GM18505 (cell line): ENCODE measurements around the gene UBR4.

Experiments
- ATAC-seq: cut with Tn5 transposase; IDR thresholded peaks from one replicate; pipeline ENCODE4 v1.9.1; 2021; ENCODE audit not compliant: unreplicated experiment
- POLR2A ChIP-seq: IDR thresholded peaks from 4 replicates; pipeline ENCODE4 v1.6.1; 2011; ENCODE audit warnings: borderline replicate concordance; ENCODE audit not compliant: insufficient read depth, insufficient read length; ENCODE audit errors: extremely low read depth

The UBR4 gene

DNA sequence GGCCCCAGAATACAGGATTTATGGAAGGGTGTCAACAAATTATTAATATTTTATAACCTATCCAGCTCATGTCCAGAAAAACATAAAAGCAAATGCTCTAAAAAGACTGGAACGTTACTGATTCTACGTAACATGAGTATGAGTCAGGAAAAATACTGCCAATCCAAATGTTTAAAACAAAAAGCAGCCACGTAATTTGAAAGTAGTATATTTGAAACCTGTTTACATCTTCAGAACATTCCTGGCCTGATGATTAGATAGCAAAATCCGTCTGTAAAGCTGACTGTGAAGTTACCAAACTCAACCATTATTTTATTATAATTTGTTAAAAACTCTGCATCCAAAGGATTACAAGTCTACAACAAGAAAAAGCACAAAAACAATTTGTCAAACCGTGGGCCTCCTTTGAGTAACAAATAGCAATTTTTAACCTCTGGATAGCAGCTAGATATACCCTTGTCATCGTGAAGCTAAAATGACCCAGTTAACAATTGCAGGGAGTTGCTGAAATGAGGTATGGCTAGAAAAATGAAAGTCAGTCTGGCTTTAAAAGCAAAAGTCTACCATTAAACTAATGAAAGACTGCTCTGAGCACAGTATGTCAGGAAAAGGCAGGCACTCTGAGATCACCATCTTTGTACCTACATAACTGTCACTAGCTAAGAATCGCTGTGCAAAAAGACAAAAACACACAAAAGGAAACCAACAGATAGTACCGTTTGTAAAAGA is 1.2 kb downstream of the UBR4 start:
- no peak for ATAC-seq
- no peak for TF ChIP-seq POLR2A

DNA sequence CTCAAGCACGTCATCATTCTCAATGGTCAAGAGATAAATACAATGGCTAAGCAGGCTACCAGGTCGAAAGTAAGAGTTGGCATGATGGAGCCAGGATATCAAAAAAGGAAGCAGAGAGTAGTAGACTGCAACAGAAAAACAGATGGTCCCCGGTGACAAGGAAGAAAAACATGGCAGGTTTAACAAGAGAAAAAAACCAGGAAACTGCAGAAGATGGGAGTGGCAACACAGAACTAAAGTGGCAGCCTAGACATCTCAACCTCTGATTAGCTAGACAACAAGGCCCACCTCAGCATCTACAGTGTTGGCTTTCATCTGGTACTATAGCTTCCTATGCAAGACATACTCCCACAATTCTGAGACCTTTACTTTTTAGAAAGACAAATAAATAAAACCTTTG is 3.1 kb downstream of the UBR4 start:
- no peak for ATAC-seq
- no peak for TF ChIP-seq POLR2A

DNA sequence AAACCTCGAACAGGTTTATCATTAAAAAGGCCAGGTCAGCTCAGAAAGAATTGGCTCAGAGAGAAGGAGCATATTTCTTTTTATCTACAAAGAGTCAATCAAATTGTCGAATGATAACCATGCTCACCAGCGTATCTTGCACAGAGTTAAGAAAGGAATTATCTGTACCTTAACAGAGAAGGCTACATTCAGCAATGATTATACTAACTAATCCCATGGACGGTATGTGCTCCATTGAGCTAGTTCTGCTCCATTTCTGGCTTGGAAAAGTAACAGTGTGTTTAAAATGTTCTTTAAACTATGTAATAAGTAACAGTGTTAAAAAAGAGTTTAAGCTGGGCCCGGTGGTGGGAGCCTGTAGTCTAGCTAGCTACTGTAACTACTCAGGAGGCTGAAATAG is 4.2 kb downstream of the UBR4 start:
- TF ChIP-seq POLR2A: no peak
- ATAC-seq: no peak

DNA sequence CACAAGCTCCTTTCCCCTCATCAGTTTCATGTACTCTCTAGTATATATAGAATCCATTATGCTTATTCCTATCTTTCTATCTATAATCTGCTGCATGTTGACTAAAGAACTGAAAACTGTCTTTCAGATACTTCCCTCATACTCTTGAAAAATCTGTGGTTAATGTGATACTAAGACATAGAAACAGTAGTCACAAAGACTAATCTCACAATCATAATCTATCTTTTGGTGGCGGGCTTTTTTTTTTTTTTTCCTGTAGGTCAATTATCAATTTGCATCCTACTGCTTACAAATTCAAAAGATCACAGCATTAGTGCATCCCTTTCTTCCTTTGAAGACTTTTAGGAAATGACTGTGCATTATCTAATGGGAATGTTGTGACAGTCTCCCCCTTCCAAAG is 4.7 kb downstream of the UBR4 start:
- TF ChIP-seq POLR2A: no peak

DNA sequence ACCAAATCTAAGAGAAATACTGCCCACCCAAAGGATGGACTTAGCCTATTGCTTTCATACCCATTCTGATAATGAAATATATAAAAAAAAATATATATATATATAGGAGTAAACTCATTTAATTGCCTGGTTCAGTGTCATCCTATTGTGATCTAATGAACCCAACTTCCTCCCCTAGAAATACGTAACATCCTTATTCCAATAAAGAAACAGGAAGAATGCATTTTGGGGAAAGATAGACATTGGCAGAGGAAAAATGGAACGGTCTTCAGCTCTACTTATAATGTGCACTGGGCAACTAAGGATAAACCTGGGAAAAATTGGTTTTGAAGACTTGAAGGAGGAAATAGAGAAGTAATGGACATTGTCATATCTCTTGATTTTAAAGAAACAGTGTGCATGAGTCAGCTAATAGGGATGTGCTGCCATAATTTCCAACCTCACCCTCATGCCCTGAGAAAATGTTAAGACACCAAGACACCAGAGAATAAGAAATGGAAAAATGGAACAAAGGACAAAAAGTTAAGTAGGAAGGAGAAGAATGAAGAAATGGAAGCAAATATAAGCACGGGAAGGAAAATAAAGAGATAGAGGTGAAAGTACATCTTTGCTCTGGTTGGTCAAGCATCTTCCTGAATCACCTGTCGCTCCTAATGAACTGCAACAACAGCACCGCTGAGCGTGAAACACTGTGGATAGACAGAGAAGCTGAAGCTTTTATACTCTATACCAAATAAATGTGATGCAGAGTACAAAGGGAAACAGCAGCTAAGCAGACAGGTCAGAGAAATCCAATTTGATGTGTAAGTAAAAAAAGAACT is 5.4 kb downstream of the UBR4 start:
- TF ChIP-seq POLR2A: no peak
- no peak for ATAC-seq

More for the DNA sequence above, 4.7 kb downstream of the UBR4 start:
- no peak for ATAC-seq

DNA sequence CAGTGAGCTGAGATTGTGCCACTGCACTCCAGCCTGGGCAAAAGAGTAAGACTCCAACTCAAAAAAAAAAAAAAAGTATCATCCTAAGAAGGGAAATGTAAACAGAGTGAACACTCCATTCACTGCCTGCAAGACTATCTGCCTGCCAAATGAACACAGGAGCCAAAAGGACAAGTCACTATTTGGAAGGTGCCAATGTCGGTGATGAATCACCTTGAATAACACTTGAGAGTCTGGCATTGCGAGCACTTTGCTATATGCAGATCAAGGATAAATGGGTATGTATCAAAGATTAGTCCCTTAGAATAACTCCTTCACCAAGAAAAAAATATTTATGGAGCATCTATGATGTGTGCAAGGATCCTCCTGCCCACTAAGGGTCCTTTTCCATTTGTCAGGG is 6.6 kb downstream of the UBR4 start:
- ATAC-seq: no peak
- TF ChIP-seq POLR2A: no peak

DNA sequence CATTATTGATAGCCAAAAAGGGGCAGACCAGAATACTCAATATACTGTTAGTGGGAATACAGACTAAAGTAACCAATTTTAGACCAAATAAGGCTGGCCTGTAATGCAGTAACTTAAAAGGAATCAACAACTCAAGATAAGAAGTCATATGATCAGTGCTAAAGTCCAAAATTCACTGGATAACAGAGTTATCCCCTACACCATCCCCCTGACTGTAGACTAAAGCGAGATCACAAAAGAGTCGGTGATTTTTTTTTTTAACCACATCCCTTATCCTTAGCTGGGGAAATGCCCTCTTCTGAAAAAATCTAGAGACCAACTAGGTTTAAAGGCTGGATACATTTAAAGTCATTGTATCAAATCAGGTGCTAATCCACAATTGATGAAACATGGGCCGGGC is 7.7 kb downstream of the UBR4 start:
- TF ChIP-seq POLR2A: no peak
- no peak for ATAC-seq

DNA sequence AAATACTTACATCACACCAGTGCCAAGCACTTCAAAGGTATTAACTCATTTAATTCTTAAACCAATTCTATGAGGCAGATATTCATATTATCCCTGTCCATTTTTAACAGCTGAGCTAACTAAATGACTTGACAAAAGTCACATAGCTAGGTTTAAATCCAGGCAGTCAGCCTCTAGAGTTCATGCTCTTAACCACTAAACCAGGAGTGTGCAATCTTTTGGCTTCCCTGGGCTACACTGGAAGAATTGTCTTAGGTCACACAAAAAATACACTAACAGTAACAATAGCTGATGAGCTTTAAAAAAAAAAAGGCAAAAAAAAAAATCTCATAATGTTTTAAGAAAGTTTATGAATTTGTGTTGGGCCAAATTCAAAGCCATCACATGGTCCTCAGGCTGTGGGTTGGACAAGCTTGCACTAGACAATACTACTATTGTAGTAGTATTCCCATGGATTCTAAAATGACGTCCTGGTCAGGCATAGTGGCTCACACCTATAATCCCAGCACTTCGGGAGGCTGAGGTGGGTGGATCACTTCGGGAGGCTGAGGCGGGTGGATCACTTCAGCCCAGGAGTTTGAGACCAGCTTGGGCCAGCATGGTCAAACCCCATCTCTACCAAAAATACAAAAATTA is 10.0 kb downstream of the UBR4 start:
- ATAC-seq: no peak
- no peak for TF ChIP-seq POLR2A

DNA sequence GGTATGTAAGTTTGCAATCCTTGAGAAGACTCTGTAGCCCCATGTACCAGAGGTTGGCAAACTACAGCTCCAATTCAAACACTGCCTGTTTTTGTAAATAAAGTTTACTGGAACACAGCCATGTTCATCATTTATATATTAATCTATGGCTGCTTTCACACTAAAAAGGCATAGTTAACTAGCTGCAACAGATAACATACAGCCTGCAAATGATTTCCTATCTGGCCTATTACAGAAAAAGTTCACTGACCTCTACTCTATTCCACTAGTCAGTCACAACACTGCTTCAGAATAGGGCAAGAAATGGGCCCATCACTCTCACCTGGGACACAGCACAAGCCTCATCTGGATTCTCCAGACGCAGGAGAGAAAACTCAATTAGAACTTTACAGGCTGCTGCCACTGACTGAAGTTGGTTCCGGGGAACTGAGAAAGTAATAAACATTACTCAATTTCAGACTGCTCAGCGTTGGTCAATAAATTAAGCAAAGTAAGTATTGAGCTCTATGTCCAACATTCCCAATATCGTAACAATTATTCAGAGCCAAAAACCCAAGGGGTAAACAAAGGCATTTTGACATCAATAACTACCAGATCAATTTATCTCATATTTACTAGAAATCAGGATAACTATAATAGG is 10.6 kb downstream of the UBR4 start:
- no peak for ATAC-seq
- TF ChIP-seq POLR2A: no peak

DNA sequence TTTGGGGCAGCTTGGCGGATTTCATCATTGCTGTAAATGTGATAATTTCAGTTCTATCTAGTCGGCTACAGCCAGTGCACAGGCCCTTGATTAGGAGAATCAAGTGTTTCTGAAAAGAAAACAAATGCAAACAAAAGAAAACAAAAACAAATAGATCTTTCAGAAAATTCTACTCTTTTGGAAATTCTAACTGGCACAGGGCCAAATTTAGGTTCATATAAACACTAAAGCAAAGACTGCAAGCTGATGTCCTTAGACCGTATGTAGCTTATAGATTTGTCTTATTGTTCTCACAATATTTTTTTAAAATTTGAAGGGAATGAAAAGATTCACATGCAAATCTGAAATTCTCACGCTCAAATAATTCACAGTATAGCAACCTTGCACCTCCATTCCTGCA is 11.2 kb downstream of the UBR4 start:
- no peak for ATAC-seq
- no peak for TF ChIP-seq POLR2A

DNA sequence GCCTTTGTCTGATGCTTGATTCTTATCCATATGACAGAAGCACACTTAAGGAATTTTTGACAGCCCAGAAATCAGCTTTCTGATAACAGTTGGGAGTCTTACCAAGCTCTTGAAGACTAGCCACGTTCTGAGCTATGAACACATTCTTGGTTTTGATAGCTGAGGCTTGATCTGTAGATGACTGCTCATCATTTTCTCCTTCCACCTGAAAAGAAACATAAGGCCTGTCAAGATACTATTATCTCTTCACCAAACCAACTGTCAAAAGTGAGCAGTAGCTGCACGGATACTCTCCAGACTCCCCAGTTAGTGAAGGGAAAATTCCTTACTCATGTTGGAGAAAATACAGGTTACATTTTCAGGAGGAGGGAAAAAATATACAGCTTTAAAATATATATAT is 12.2 kb downstream of the UBR4 start:
- no peak for TF ChIP-seq POLR2A
- ATAC-seq: no peak

DNA sequence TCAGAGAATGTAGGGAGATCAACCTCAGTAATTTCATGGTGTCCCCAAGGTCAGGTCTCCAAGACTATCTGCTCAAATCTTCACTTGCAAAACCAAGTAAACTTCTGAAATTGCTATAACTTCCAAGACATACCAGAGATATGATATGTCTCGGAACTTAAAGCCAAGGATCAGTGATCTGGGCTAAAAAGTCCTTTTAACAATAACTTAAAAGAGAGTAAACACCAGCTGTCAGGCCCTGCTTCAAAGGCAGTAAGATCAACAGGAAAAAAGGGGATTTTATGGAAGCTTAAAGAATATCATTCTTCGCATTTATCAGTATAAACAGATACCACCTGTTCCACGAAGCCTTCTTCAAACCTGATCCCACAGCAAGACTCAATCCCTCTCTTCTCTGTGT is 13.7 kb downstream of the UBR4 start:
- TF ChIP-seq POLR2A: no peak
- no peak for ATAC-seq

DNA sequence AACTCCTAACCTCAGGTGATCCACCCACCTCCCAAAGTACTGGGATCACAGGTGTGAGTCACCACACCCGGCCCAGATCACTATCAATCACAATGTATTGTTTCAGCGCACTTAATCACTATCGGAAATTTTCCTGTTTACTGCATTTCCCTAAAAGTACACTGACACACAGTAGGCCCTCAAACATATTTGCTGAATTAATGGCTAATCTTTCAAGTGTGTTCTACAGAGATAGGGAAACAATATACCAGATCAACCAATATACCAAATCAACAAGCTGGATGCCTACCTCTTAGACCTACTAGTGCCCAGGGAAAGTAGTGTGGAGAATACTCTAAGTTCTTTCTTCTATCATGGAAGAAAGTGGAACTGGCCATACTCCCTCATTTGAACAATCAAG is 17.1 kb downstream of the UBR4 start:
- no peak for ATAC-seq

More for the DNA sequence above, 17.1 kb downstream of the UBR4 start:
- no peak for TF ChIP-seq POLR2A
